Mammary epithelial cell (primary cell): ENCODE data around the gene IRAK1BP1.
"Not testable (repeated sequence)": the region's sequence is repeated elsewhere in the genome, so short reads cannot be mapped to it uniquely, and the experiment has no call there.

Experiments used
- EZH2 ChIP-seq: IDR thresholded peaks from 2 replicates; pipeline ENCODE4 v1.6.1; 2012; ENCODE audit warnings: low read length, inconsistent platforms, borderline replicate concordance
- TF ChIP-seq, protein P1 (sequence below), 2 donors: IDR thresholded peaks in 1 of 2; conservative IDR thresholded peaks in 1 of 2; 2 replicates each; pipeline ENCODE4 v1.5.1; 2011 to 2012; ENCODE audit warnings: inconsistent platforms in 2 of 2, low read length in 2 of 2, mild to moderate bottlenecking in 2 of 2, control low read depth in 1 of 2, low read depth in 1 of 2; ENCODE audit not compliant: insufficient read depth in 1 of 2; ENCODE audit errors: extremely low read depth in 1 of 2

DNA sequence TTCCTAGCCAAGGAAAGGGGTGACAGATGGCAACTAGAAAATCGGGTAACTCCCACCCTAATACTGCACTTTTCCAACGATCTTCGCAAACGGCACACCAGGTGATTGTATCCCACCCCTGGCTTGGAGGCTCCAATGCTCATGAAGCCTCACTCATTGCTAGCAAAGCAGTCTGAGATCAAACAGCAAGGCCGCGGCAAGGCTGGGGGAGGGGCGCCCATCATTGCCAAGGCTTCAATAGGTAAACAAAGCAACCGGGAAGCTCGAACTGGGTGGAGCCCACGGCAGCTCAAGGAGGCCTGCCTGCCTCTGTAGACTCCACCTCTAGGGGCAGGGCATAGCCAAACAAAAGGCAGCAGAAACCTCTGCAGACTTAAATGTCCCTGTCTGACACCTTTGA lies 53.8 kb downstream of the IRAK1BP1 start:
- TF ChIP-seq, protein P1, sequence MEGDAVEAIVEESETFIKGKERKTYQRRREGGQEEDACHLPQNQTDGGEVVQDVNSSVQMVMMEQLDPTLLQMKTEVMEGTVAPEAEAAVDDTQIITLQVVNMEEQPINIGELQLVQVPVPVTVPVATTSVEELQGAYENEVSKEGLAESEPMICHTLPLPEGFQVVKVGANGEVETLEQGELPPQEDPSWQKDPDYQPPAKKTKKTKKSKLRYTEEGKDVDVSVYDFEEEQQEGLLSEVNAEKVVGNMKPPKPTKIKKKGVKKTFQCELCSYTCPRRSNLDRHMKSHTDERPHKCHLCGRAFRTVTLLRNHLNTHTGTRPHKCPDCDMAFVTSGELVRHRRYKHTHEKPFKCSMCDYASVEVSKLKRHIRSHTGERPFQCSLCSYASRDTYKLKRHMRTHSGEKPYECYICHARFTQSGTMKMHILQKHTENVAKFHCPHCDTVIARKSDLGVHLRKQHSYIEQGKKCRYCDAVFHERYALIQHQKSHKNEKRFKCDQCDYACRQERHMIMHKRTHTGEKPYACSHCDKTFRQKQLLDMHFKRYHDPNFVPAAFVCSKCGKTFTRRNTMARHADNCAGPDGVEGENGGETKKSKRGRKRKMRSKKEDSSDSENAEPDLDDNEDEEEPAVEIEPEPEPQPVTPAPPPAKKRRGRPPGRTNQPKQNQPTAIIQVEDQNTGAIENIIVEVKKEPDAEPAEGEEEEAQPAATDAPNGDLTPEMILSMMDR (conservative IDR thresholded peaks at IDR 0.05 in 1 of 2, IDR thresholded peaks at IDR 0.05 in 1 of 2; ENCODE audit: extremely low read depth in 1 of 2, insufficient read depth in 1 of 2, low read depth in 1 of 2, low read length in 2 of 2) = not testable (repeated sequence)
- not testable (repeated sequence) for TF ChIP-seq EZH2
